ENCODE measurements around the gene ADCY3. TPM values are rescaled to one million over a fixed set of nuclear protein-coding genes. Genes with fewer than 3 reads are reported as not detected.

Gene ADCY3
- total RNA-seq, 6 experiments from 2014 or later = 54.4 to 80.7 (median 72.0) TPM

- H3K27me3 Mint-ChIP-seq (ENCODE audit: insufficient read depth) = no peaks in the 10 kb centered on the region; the same call in 1 of the 2 replicates
- H3K4me1 Mint-ChIP-seq (ENCODE audit: low read depth) = peaks cover 2% of the 10 kb centered on the region
- no peak for DNase-seq
- no peak overlapping the region for H3K4me3 Mint-ChIP-seq
- TF ChIP-seq, protein P1, sequence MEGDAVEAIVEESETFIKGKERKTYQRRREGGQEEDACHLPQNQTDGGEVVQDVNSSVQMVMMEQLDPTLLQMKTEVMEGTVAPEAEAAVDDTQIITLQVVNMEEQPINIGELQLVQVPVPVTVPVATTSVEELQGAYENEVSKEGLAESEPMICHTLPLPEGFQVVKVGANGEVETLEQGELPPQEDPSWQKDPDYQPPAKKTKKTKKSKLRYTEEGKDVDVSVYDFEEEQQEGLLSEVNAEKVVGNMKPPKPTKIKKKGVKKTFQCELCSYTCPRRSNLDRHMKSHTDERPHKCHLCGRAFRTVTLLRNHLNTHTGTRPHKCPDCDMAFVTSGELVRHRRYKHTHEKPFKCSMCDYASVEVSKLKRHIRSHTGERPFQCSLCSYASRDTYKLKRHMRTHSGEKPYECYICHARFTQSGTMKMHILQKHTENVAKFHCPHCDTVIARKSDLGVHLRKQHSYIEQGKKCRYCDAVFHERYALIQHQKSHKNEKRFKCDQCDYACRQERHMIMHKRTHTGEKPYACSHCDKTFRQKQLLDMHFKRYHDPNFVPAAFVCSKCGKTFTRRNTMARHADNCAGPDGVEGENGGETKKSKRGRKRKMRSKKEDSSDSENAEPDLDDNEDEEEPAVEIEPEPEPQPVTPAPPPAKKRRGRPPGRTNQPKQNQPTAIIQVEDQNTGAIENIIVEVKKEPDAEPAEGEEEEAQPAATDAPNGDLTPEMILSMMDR (IDR thresholded peaks at IDR 0.05) = no peak
- H3K36me3 Mint-ChIP-seq (ENCODE audit: low read depth) = no peaks in the 10 kb centered on the region; the same call in 1 of the 2 replicates
- no peak overlapping the region for H3K27ac Mint-ChIP-seq
- H3K9me3 Mint-ChIP-seq = no peaks in the 10 kb centered on the region
These were observed 78.8 kb downstream of the ADCY3 start for GRCh38 chr2:24840962-24841945.

GRCh38 chr2:24840164-24840869 lies 79.7 kb downstream of the ADCY3 start:
- Mint-ChIP-seq H3K27me3 (ENCODE audit: insufficient read depth) (no peaks in the 10 kb centered on the region; the same call in 1 of the 2 replicates), H3K27ac (no peak overlapping the region), H3K36me3 (ENCODE audit: low read depth) (peaks cover 2% of the 10 kb centered on the region; the same call in 1 of the 2 replicates), H3K9me3 (no peaks in the 10 kb centered on the region), H3K4me1 (ENCODE audit: low read depth) (peaks cover 11% of the 10 kb centered on the region), H3K4me3 (no peak overlapping the region)
- DNase-seq = no peak
- TF ChIP-seq, protein P1 (IDR thresholded peaks at IDR 0.05) = peak; percentile 18; the same call in 1 of the 2 replicates

DNA sequence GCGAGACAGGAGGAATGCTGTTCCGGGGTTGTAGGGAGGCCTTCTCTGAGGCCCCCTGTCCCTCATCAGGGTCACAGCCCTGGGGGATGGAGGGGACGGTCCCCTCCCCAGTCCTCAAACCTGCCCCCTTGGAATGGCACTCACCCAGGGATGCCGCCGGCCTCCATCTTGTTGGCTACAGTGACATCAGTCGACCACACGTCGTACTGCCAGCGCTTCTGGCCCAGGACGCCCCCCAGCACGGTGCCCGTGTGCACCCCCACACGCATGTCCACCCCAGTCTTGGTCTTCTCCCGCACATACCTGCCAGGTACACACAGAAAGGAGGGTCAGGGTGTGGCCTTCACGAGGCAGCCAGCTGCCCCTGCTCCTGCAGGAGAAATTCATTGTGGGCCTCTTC lies 80.3 kb downstream of the ADCY3 start:
- no peaks in the 10 kb centered on the region; the same call in 1 of the 2 replicates for H3K27me3 Mint-ChIP-seq (ENCODE audit: insufficient read depth)
- H3K27ac Mint-ChIP-seq = no peak overlapping the region
- H3K36me3 Mint-ChIP-seq (ENCODE audit: low read depth) = peaks cover 3% of the 10 kb centered on the region; the same call in 1 of the 2 replicates
- TF ChIP-seq, protein P1 (IDR thresholded peaks at IDR 0.05) = no peak; the same call in 1 of the 2 replicates
- peaks cover 16% of the 10 kb centered on the region for H3K4me1 Mint-ChIP-seq (ENCODE audit: low read depth)
- no peaks in the 10 kb centered on the region for H3K9me3 Mint-ChIP-seq
- DNase-seq = no peak
- H3K4me3 Mint-ChIP-seq = no peak overlapping the region

DNA sequence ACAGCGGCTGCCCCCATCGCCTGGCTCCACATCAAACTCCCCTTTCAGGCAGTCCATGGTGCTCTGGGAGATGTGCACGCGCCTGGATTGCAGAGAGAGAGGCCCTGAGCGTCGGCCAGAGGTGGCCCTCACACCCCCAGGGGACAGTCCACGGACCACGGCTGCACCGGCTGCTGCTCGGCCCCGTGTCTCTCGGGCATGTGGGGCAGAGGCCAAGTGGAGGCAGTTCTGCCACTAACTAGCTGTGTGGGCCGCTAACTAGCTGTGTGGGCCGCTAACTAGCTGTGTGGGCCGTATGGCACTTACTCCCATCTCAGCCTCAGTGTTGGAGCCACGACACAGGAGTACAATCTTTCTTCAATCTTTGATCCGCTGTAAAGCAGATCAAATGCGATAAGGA lies 81.5 kb downstream of the ADCY3 start:
- no peak overlapping the region for H3K4me3 Mint-ChIP-seq

DNA sequence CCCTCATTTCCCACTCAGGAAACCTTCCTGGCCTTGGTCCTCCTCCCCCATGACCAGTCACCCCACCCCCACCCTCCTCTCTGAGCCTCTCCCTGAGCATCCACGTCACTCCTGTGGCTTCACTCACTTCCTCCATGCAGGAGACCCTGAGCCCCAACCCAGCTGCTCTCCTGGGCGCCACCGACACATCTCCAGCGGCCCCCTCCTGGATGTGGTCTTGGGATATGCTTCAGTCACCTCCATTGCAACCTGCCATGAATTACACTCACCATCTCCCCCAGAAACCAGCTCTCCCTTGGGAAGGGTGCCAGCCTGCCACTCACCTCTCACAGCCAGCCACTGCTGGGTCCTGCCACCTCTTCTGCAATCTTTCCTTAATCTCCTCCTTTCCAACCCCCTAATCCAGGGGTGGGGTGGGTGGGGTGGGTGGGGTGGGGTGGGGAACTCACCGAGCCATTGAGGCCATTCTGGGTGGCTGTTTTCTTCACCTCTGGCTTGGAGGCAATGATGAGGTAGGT lies 82.0 kb downstream of the ADCY3 start:
- peaks cover 3% of the 10 kb centered on the region; the same call in 1 of the 2 replicates for H3K36me3 Mint-ChIP-seq (ENCODE audit: low read depth)
- TF ChIP-seq, protein P1 (IDR thresholded peaks at IDR 0.05) = no peak
- no peak for DNase-seq
- peaks cover 16% of the 10 kb centered on the region for H3K4me1 Mint-ChIP-seq (ENCODE audit: low read depth)
- H3K4me3 Mint-ChIP-seq = no peak overlapping the region
- no peaks in the 10 kb centered on the region for H3K27me3 Mint-ChIP-seq (ENCODE audit: insufficient read depth)
- no peak overlapping the region for H3K27ac Mint-ChIP-seq
- H3K9me3 Mint-ChIP-seq = no peaks in the 10 kb centered on the region

More for the DNA sequence above, 81.5 kb downstream of the ADCY3 start:
- H3K36me3 Mint-ChIP-seq (ENCODE audit: low read depth) = peaks cover 3% of the 10 kb centered on the region; the same call in 1 of the 2 replicates
- DNase-seq = no peak
- H3K4me1 Mint-ChIP-seq (ENCODE audit: low read depth) = peaks cover 16% of the 10 kb centered on the region
- H3K27me3 Mint-ChIP-seq (ENCODE audit: insufficient read depth) = no peaks in the 10 kb centered on the region
- TF ChIP-seq, protein P1 (IDR thresholded peaks at IDR 0.05) = no peak
- H3K9me3 Mint-ChIP-seq = no peaks in the 10 kb centered on the region
- H3K27ac Mint-ChIP-seq = no peak overlapping the region

All from HFFc6 (cell line).